HepG2 (cell line): Measurements from ENCODE around the gene PPP4R2. TPM values are rescaled to one million over a fixed set of nuclear protein-coding genes. Genes with fewer than 3 reads are reported as not detected.

Source experiments
- ATAC-seq: fragments of 200-7000 bp; cut with Tn5 transposase; 3 replicates; pipeline ENCODE4 v1.9.1; 2020; ENCODE audit warnings: mild to moderate bottlenecking, moderate library complexity
- BruUV-seq: library from RNA; stranded (reverse); fragments of 400-500 nt; replicated peaks from 2 replicates; lab custom pipeline; 2021; lab: Mats Ljungman, UMichigan
- CTCF ChIA-PET: fragments of 300-600 bp; formaldehyde crosslinking; extraction: SDS; loops from one replicate; lab custom pipeline; 2021; ENCODE audit warnings: low total read pairs, inconsistent platforms, low intra/inter-chr PET ratio; lab: Yijun Ruan, JAX
- POLR2A ChIA-PET: fragments of 350-600 bp; sonication (Branson Sonifier 250); formaldehyde crosslinking; loops from one replicate; lab custom pipeline; 2020; ENCODE audit warnings: antibody characterized with exemption, inconsistent platforms; lab: Yijun Ruan, JAX
- DNase-seq: peaks from one replicate; pipeline ENCODE4 v3.0.0-alpha.2; 2015; ENCODE audit warnings: low spot score
- FAIRE-seq: peaks from 3 replicates; lab custom pipeline; 2011; peaks lifted over from hg19 to GRCh38; lab: Jason Lieb, UNC
- H2AFZ ChIP-seq: one replicate; pipeline ENCODE4 v1.6.1; 2011; ENCODE audit warnings: low read length, inconsistent platforms
- H3K27ac ChIP-seq: fragments of 300-600 bp; 3 replicates; pipeline ENCODE4 v1.8.0; 2011; ENCODE audit warnings: mixed run types, mild to moderate bottlenecking, mixed read lengths, low read length, inconsistent platforms; ENCODE audit not compliant: insufficient read depth; ENCODE audit errors: extremely low read length
- H3K27me3 ChIP-seq, 2 experiments: fragments of 200-600 bp in 1 of 2; 2 replicates in 1 of 2; 3 replicates in 1 of 2; pipeline versions ENCODE4 v1.6.0 to v1.8.0; 2011; ENCODE audit warnings: low read length in 2 of 2, mild to moderate bottlenecking in 2 of 2, moderate library complexity in 2 of 2, inconsistent platforms in 1 of 2; ENCODE audit not compliant: insufficient read depth in 2 of 2, control insufficient read depth in 1 of 2
- H3K36me3 ChIP-seq, 2 experiments: fragments of 200-600 bp in 1 of 2; replicated peaks in 1 of 2; 2 replicates in 1 of 2; 3 replicates in 1 of 2; pipeline versions ENCODE4 v1.5.1 to v1.8.0; 2011; ENCODE audit warnings: low read length in 2 of 2, inconsistent platforms in 1 of 2; ENCODE audit not compliant: insufficient read depth in 2 of 2, control insufficient read depth in 1 of 2
- H3K4me1 ChIP-seq: 2 replicates; pipeline ENCODE4 v1.5.1; 2012; ENCODE audit warnings: low read length, inconsistent platforms; ENCODE audit not compliant: insufficient read depth
- H3K4me2 ChIP-seq: 2 replicates; pipeline ENCODE4 v1.6.0; 2011; ENCODE audit warnings: low read depth, low read length, inconsistent platforms
- H3K4me3 ChIP-seq, 3 experiments: fragments of 200-600 bp in 1 of 3; sonication (generic), shearing (Covaris generic) in 1 of 3; replicated peaks in 1 of 3; 2 replicates each; pipeline ENCODE4 v1.5.1; 2011 to 2016; ENCODE audit warnings: low read length in 3 of 3, inconsistent platforms in 2 of 3, low read depth in 2 of 3, mild to moderate bottlenecking in 2 of 3, control low read depth in 1 of 3, mixed read lengths in 1 of 3; ENCODE audit not compliant: insufficient read depth in 1 of 3
- H3K79me2 ChIP-seq: one replicate; pipeline ENCODE4 v1.6.1; 2011; ENCODE audit warnings: low read length, inconsistent platforms; ENCODE audit not compliant: insufficient read depth
- H3K9ac ChIP-seq: 2 replicates; pipeline ENCODE4 v1.6.0; 2011; ENCODE audit warnings: mild to moderate bottlenecking, low read depth, low read length, inconsistent platforms; ENCODE audit not compliant: insufficient read depth
- H3K9me3 ChIP-seq: 2 replicates; pipeline ENCODE4 v1.5.1; 2012; ENCODE audit warnings: mild to moderate bottlenecking, low read length
- H4K20me1 ChIP-seq: 2 replicates; pipeline ENCODE4 v1.6.0; 2011; ENCODE audit warnings: inconsistent platforms, mild to moderate bottlenecking, low read length, moderate library complexity; ENCODE audit not compliant: insufficient read depth
- BRD4 ChIP-seq: sonication (generic); formaldehyde crosslinking; IDR thresholded peaks from 2 replicates; pipeline ENCODE4 v1.4.0; 2020; ENCODE audit warnings: missing genetic modification reagents
- GATA4 ChIP-seq: sonication (generic); IDR thresholded peaks from 2 replicates; pipeline ENCODE4 v1.6.1; 2016; ENCODE audit warnings: antibody characterized with exemption, low read depth, borderline replicate concordance
- MYNN ChIP-seq: sonication (generic); formaldehyde crosslinking; IDR thresholded peaks from 2 replicates; pipeline ENCODE4 v1.4.0; 2020; ENCODE audit warnings: mild to moderate bottlenecking, low read depth, missing genetic modification reagents
- RFX5 ChIP-seq: IDR thresholded peaks from 2 replicates; pipeline ENCODE4 v1.6.1; 2011; ENCODE audit warnings: low read depth, low read length, improper control_type of control experiment
- SOX13 ChIP-seq, 3 experiments: fragments of 450-650 bp in 1 of 3; sonication (generic) in 1 of 3; formaldehyde crosslinking in 1 of 3; IDR thresholded peaks in 2 of 3; conservative IDR thresholded peaks in 1 of 3; 2 replicates each; pipeline versions ENCODE4 v1.5.0 to v1.6.1; 2016 to 2020; ENCODE audit warnings: antibody characterized with exemption in 1 of 3, mild to moderate bottlenecking in 1 of 3, missing compliant biosample characterization in 1 of 3, missing genetic modification reagents in 1 of 3, moderate library complexity in 1 of 3
- SRY ChIP-seq: sonication (generic); formaldehyde crosslinking; IDR thresholded peaks from 2 replicates; pipeline ENCODE4 v1.8.0; 2022; ENCODE audit warnings: mild to moderate bottlenecking, missing genetic modification reagents
- TAF1 ChIP-seq: sonication (generic); formaldehyde crosslinking; IDR thresholded peaks from 2 replicates; pipeline ENCODE4 v1.4.0; 2020; ENCODE audit warnings: missing genetic modification reagents
- ZNF101 ChIP-seq: sonication (generic); formaldehyde crosslinking; IDR thresholded peaks from 2 replicates; pipeline ENCODE4 v1.4.0; 2020; ENCODE audit warnings: mild to moderate bottlenecking, low read depth, missing genetic modification reagents, borderline replicate concordance
- ZNF232 ChIP-seq: sonication (generic); formaldehyde crosslinking; IDR thresholded peaks from 2 replicates; pipeline ENCODE4 v1.4.0; 2020; ENCODE audit warnings: missing genetic modification reagents, borderline replicate concordance
- ZNF274 ChIP-seq: sonication (generic); formaldehyde crosslinking; IDR thresholded peaks from 2 replicates; pipeline ENCODE4 v1.5.1; 2020; ENCODE audit warnings: mild to moderate bottlenecking, missing genetic modification reagents
- ZNF30 ChIP-seq: sonication (generic); formaldehyde crosslinking; IDR thresholded peaks from 2 replicates; pipeline ENCODE4 v1.5.0; 2020; ENCODE audit warnings: mild to moderate bottlenecking, missing genetic modification reagents
- ZNF713 ChIP-seq: sonication (generic); formaldehyde crosslinking; IDR thresholded peaks from 2 replicates; pipeline ENCODE4 v1.4.0; 2020; ENCODE audit warnings: mild to moderate bottlenecking, missing genetic modification reagents
- WGBS: methylation state at CpG from one replicate; pipeline ENCODE4 v1.1.6; 2017; ENCODE audit warnings: low lambda C conversion rate; 5-methylcytosine and 5-hydroxymethylcytosine counted together
- in situ Hi-C: cut with HindIII; loops from 2 replicates; pipeline ENCODE4 v1.10.0; 2017; ENCODE audit warnings: low pct_unique_long_range_greater_than_20kb; ENCODE audit not compliant: extremely low pct_ligation_motif_present
- intact Hi-C: fragments of 100-400 bp; cut with micrococcal nuclease; formaldehyde crosslinking; loops from one replicate; pipeline ENCODE4 v1.10.0; 2022; ENCODE audit not compliant: unreplicated experiment
- polyA plus RNA-seq, 8 experiments: library from polyadenylated mRNA; depleted of rRNA in 3 of 8; stranded (reverse) in 7 of 8; unstranded in 1 of 8; fragments of >200 nt; fragmentation: Illumina TruSeq in 4 of 8; extraction: Trizol in 4 of 8; gene quantifications; 2 replicates each; pipeline versions ENCODE4 v1.2.1 to v1.2.3, GENCODE V29; 2011 to 2016; ENCODE audit warnings: low read depth in 4 of 8, missing spikeins in 1 of 8, mixed read lengths in 1 of 8; ENCODE audit not compliant: insufficient read depth in 1 of 8
- total RNA-seq, 5 experiments: library from RNA; depleted of rRNA; stranded (reverse); fragments of >200 nt; fragmentation: Illumina TruSeq; extraction: Trizol; gene quantifications; 2 replicates each; pipeline ENCODE4 v1.2.3, GENCODE V29; 2016; ENCODE audit warnings: low read depth in 1 of 5
- TF ChIP-seq, protein P1 (sequence below): sonication (generic); formaldehyde crosslinking; IDR thresholded peaks from 2 replicates; pipeline ENCODE4 v1.4.0; 2020; ENCODE audit warnings: missing genetic modification reagents
- TF ChIP-seq, protein P2 (sequence below): sonication (generic); formaldehyde crosslinking; IDR thresholded peaks from 2 replicates; pipeline ENCODE4 v1.5.1; 2020; ENCODE audit warnings: missing genetic modification reagents, mild to moderate bottlenecking, borderline replicate concordance

The PPP4R2 gene
- total and polyA plus RNA-seq, 2 of the 13 experiments (the other 11 are each of a cell fraction or from before 2014, with no cell fraction given), result 22.3 to 161 TPM

DNA sequence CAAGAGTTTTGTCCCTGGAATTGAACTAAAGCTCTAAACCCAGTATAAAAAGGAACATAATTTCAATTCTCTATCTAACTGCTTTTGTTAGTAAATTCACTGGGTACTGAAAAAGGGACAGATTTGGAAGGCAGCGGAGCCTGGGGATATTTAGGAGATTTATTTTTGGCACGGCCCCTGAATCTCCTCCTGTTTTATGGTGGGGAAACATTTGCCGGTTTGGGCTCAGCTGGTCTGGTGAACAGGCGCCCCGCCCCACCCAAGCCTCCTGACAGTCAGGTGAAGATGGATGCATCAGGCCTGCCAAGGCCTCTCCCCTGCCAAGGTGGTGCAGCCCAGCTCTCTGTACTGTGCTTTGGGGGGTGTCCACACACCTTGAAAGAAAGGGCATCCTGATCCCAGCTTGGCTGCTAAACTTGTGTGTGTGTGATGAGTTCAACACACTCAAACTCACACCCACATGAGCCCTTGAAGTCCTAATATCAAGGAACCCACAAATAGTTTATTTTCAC lies 111.1 kb downstream of the PPP4R2 start:
- Histone ChIP-seq H3K27me3 (no peaks in the 10 kb centered on the region), H3K9ac (no peak overlapping the region), H2AFZ (no peak overlapping the region), H3K27ac (no peak overlapping the region), H3K9me3 (no peaks in the 10 kb centered on the region), H4K20me1 (no peaks in the 10 kb centered on the region), H3K4me1 (no peaks in the 10 kb centered on the region), H3K36me3 (no peaks in the 10 kb centered on the region), H3K4me2 (no peak overlapping the region), H3K4me3 (no peak overlapping the region), H3K79me2 (no peaks in the 10 kb centered on the region)
- CTCF ChIA-PET, result no interaction called here
- in situ Hi-C loops, result no loop called here
- DNase-seq, result no peak
- BruUV-seq, result no TSS peak
- intact Hi-C loops, result no loop called here
- TF ChIP-seq SOX13 (IDR thresholded peaks at IDR 0.05), result no peak
- TF ChIP-seq SOX13 (CRISPR knock-in tag; conservative IDR thresholded peaks at IDR 0.05 in 1 of 2, IDR thresholded peaks at IDR 0.05 in 1 of 2), result no peak
- TF ChIP-seq ZNF101 (CRISPR knock-in tag), result no peak
- WGBS, result 42% methylated on average over 5 of the region's 5 CpGs
- POLR2A ChIA-PET, result no interaction called here
- FAIRE-seq, result no peak
- ATAC-seq, result no peak

GRCh38 chr3:73108750-73109149 lies 112.1 kb downstream of the PPP4R2 start:
- 19% methylated on average over 3 of the region's 3 CpGs for WGBS
- TF ChIP-seq GATA4 (no peak), TAF1 (CRISPR knock-in tag) (no peak), ZNF274 (CRISPR knock-in tag) (no peak), ZNF713 (no peak), SRY (CRISPR knock-in tag) (no peak), ZNF30 (CRISPR knock-in tag) (no peak), ZNF232 (no peak), MYNN (CRISPR knock-in tag) (no peak), RFX5 (no peak), BRD4 (CRISPR knock-in tag) (no peak)
- TF ChIP-seq, protein P1, sequence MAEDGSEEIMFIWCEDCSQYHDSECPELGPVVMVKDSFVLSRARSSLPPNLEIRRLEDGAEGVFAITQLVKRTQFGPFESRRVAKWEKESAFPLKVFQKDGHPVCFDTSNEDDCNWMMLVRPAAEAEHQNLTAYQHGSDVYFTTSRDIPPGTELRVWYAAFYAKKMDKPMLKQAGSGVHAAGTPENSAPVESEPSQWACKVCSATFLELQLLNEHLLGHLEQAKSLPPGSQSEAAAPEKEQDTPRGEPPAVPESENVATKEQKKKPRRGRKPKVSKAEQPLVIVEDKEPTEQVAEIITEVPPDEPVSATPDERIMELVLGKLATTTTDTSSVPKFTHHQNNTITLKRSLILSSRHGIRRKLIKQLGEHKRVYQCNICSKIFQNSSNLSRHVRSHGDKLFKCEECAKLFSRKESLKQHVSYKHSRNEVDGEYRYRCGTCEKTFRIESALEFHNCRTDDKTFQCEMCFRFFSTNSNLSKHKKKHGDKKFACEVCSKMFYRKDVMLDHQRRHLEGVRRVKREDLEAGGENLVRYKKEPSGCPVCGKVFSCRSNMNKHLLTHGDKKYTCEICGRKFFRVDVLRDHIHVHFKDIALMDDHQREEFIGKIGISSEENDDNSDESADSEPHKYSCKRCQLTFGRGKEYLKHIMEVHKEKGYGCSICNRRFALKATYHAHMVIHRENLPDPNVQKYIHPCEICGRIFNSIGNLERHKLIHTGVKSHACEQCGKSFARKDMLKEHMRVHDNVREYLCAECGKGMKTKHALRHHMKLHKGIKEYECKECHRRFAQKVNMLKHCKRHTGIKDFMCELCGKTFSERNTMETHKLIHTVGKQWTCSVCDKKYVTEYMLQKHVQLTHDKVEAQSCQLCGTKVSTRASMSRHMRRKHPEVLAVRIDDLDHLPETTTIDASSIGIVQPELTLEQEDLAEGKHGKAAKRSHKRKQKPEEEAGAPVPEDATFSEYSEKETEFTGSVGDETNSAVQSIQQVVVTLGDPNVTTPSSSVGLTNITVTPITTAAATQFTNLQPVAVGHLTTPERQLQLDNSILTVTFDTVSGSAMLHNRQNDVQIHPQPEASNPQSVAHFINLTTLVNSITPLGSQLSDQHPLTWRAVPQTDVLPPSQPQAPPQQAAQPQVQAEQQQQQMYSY (CRISPR knock-in tag), result no peak
- TF ChIP-seq, protein P2, sequence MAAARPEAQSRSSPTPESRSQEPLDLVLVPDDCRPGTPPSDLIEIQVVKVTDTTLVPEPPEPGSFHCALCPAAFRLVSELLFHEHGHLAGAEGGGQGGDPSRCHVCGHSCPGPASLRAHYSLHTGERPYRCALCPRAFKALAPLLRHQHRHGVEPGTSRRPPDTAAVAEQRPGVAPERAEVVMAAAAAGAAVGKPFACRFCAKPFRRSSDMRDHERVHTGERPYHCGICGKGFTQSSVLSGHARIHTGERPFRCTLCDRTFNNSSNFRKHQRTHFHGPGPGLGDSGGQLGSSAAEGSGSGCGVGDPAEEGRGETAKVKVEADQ (CRISPR knock-in tag), result no peak

More at GRCh38 chr3:73108750-73109149, 112.1 kb downstream of the PPP4R2 start:
- no peak overlapping the region for H2AFZ ChIP-seq
- ChIA-PET POLR2A (no interaction called here), CTCF (no interaction called here)
- intact Hi-C loops (no loop called here), in situ Hi-C loops (no loop called here)
- H3K27ac ChIP-seq, result no peak overlapping the region
- no peaks in the 10 kb centered on the region for H3K36me3 ChIP-seq
- H3K4me2 ChIP-seq, result no peak overlapping the region
- ATAC-seq (no peak), DNase-seq (no peak), FAIRE-seq (no peak)
- H3K27me3 ChIP-seq, result no peaks in the 10 kb centered on the region
- no peak overlapping the region for H3K9ac ChIP-seq
- no peak overlapping the region for H3K4me3 ChIP-seq
- BruUV-seq, result no TSS peak
- no peaks in the 10 kb centered on the region for H3K4me1 ChIP-seq
- H3K79me2 ChIP-seq, result no peaks in the 10 kb centered on the region
- H4K20me1 ChIP-seq, result no peaks in the 10 kb centered on the region
- H3K9me3 ChIP-seq, result no peaks in the 10 kb centered on the region
